Spleen (tissue), 3 donors: ENCODE results near the gene GATA3.

Experiments used
- POLR2A ChIP-seq, 3 donors: fragments of 450-650 bp; IDR thresholded peaks; one replicate each; pipeline ENCODE4 v1.5.1; 2017; ENCODE audit warnings: antibody characterized with exemption in 3 of 3, mild to moderate bottlenecking in 1 of 3
- POLR2AphosphoS5 ChIP-seq, 3 donors: sonication (generic); formaldehyde crosslinking; IDR thresholded peaks; one replicate each; pipeline ENCODE4 v1.5.1; 2017; ENCODE audit warnings: antibody characterized with exemption in 3 of 3

- TF ChIP-seq POLR2A (IDR thresholded peaks at IDR 0.05) (no peak), POLR2AphosphoS5 (IDR thresholded peaks at IDR 0.05) (no peak)
Measured at GRCh38 chr10:8113616-8114015, 59.1 kb downstream of the GATA3 start.
